GM12878 (cell line): ENCODE results near the gene KAZN. TPM values are rescaled to one million over a fixed set of nuclear protein-coding genes. Genes with fewer than 3 reads are reported as not detected.

Experiments
- ATAC-seq: fragments of 200-7000 bp; cut with Tn5 transposase; 3 replicates; pipeline ENCODE4 v1.9.1; 2020; ENCODE audit warnings: mild to moderate bottlenecking, moderate library complexity
- BruUV-seq: library from RNA; stranded (reverse); fragments of 400-500 nt; replicated peaks from 2 replicates; lab custom pipeline; 2021; lab: Mats Ljungman, UMichigan
- CTCF ChIA-PET: fragments of 300-600 bp; sonication (Branson Sonifier 250); formaldehyde crosslinking; extraction: SDS; loops from one replicate; lab custom pipeline; 2021; ENCODE audit warnings: inconsistent platforms; lab: Yijun Ruan, JAX
- POLR2A ChIA-PET: fragments of 350-600 bp; formaldehyde crosslinking; extraction: SDS; loops from one replicate; lab custom pipeline; 2021; ENCODE audit warnings: inconsistent platforms; lab: Charles Lee
- RAD21 ChIA-PET: fragments of 300-600 bp; sonication (Branson Sonifier 250); formaldehyde crosslinking; loops from one replicate; lab custom pipeline; 2023; ENCODE audit warnings: antibody characterized with exemption; ENCODE audit not compliant: unreplicated experiment; lab: Charles Lee
- SMC1A ChIA-PET: fragments of 300-600 bp; sonication (Branson Sonifier 250); formaldehyde crosslinking; loops from one replicate; lab custom pipeline; 2023; ENCODE audit not compliant: unreplicated experiment, uncharacterized antibody; lab: Charles Lee
- DNase-seq: peaks from one replicate; pipeline ENCODE4 v3.0.0-alpha.2; 2011; ENCODE audit warnings: low read depth, low spot score
- FAIRE-seq: peaks from 3 replicates; lab custom pipeline; 2011; peaks lifted over from hg19 to GRCh38; lab: Jason Lieb, UNC
- H2AFZ ChIP-seq: 2 replicates; pipeline ENCODE4 v1.6.0; 2011; ENCODE audit warnings: low read depth, low read length, control low read depth; ENCODE audit not compliant: control insufficient read depth
- H3K27ac ChIP-seq: 2 replicates; pipeline ENCODE4 v1.5.1; 2011; ENCODE audit warnings: control low read depth; ENCODE audit not compliant: control insufficient read depth, insufficient read depth
- H3K27me3 ChIP-seq, 2 experiments: replicated peaks in 1 of 2; 2 replicates each; pipeline versions ENCODE4 v1.6.0 to v1.6.1; 2011; ENCODE audit warnings: low read length in 1 of 2; ENCODE audit not compliant: control insufficient read depth in 2 of 2, insufficient read depth in 2 of 2
- H3K36me3 ChIP-seq, 2 experiments: 2 replicates each; pipeline ENCODE4 v1.5.1; 2011; ENCODE audit warnings: low read length in 1 of 2; ENCODE audit not compliant: control insufficient read depth in 2 of 2, insufficient read depth in 2 of 2
- H3K4me1 ChIP-seq: 2 replicates; pipeline ENCODE4 v1.6.1; 2011; ENCODE audit warnings: mild to moderate bottlenecking, low read length, moderate library complexity, mixed read lengths; ENCODE audit not compliant: control insufficient read depth, insufficient read depth
- H3K4me2 ChIP-seq: 2 replicates; pipeline ENCODE4 v1.6.0; 2011; ENCODE audit warnings: control low read depth; ENCODE audit not compliant: control insufficient read depth, insufficient read depth
- H3K4me3 ChIP-seq: fragments of 200-600 bp; sonication (generic); 2 replicates; pipeline ENCODE4 v1.5.1; 2016
- H3K79me2 ChIP-seq: 2 replicates; pipeline ENCODE4 v1.6.0; 2011; ENCODE audit warnings: low read length; ENCODE audit not compliant: control insufficient read depth, insufficient read depth
- H3K9ac ChIP-seq: 2 replicates; pipeline ENCODE4 v1.8.0; 2011; ENCODE audit warnings: low read length, control low read depth, mixed read lengths; ENCODE audit not compliant: control insufficient read depth, insufficient read depth
- H3K9me3 ChIP-seq: replicated peaks from 3 replicates; pipeline ENCODE4 v1.5.1; 2011; ENCODE audit warnings: mild to moderate bottlenecking, low read length; ENCODE audit not compliant: control insufficient read depth, insufficient read depth
- H4K20me1 ChIP-seq: 2 replicates; pipeline ENCODE4 v1.6.0; 2011; ENCODE audit not compliant: control insufficient read depth, insufficient read depth
- BCL11A ChIP-seq: IDR thresholded peaks from 2 replicates; pipeline ENCODE4 v1.6.1; 2011; ENCODE audit warnings: low read depth, low read length
- BCLAF1 ChIP-seq: fragments of 450-650 bp; IDR thresholded peaks from 2 replicates; pipeline ENCODE4 v1.6.1; 2017; ENCODE audit warnings: antibody characterized with exemption, mild to moderate bottlenecking, moderate library complexity
- MTA2 ChIP-seq: fragments of 450-650 bp; IDR thresholded peaks from 2 replicates; pipeline ENCODE4 v1.6.1; 2016; ENCODE audit warnings: low read depth, mild to moderate bottlenecking, moderate library complexity
- NKRF ChIP-seq: fragments of 450-650 bp; conservative IDR thresholded peaks from 2 replicates; pipeline ENCODE4 v1.6.1; 2017; ENCODE audit warnings: mild to moderate bottlenecking, moderate library complexity
- TAF1 ChIP-seq: IDR thresholded peaks from 2 replicates; pipeline ENCODE4 v1.6.1; 2011; ENCODE audit warnings: mild to moderate bottlenecking, low read depth, low read length, borderline replicate concordance
- WGBS: methylation state at CpG from one replicate; pipeline ENCODE4 v1.1.6; 2016; ENCODE audit warnings: low lambda C conversion rate; ENCODE audit not compliant: insufficient replicate concordance, insufficient coverage; ENCODE audit errors: missing lambda C conversion rate; 5-methylcytosine and 5-hydroxymethylcytosine counted together
- in situ Hi-C: fragments of 300-500 bp; cut with MboI; formaldehyde crosslinking; loops from 9 replicates; pipeline ENCODE4 v1.14.3; 2018; ENCODE audit warnings: mixed read lengths
- intact Hi-C: fragments of 100-400 bp; cut with micrococcal nuclease; formaldehyde crosslinking; loops from one replicate; pipeline ENCODE4 v1.14.2; 2022; ENCODE audit not compliant: unreplicated experiment
- polyA plus RNA-seq, 11 experiments: library from polyadenylated mRNA; depleted of rRNA in 4 of 11; unstranded in 6 of 11; stranded (reverse) in 5 of 11; fragments of >200 nt; fragmentation: Nextera tagmentation in 4 of 11; fragmentation: Illumina TruSeq in 1 of 11; extraction: Ambion mirVana in 4 of 11; extraction: Trizol in 1 of 11; gene quantifications; 1 replicate in 1 of 11; 2 replicates in 10 of 11; pipeline versions ENCODE4 v1.2.1 to v1.2.3, GENCODE V29; 2011 to 2016; ENCODE audit warnings: inconsistent platforms in 2 of 11, missing spikeins in 2 of 11, low read depth in 1 of 11
- total RNA-seq, 4 experiments: library from RNA; depleted of rRNA in 3 of 4; stranded (reverse); fragments of >200 nt in 3 of 4; fragmentation: Illumina TruSeq in 1 of 4; extraction: Trizol in 1 of 4; gene quantifications; 2 replicates each; pipeline versions ENCODE4 v1.2.1 to v1.2.3, GENCODE V29; 2013 to 2021
- TF ChIP-seq, protein P1 (sequence below): IDR thresholded peaks from 2 replicates; pipeline ENCODE4 v1.6.1; 2012; ENCODE audit warnings: low read depth, low read length, improper control_type of control experiment
- TF ChIP-seq, protein P2 (sequence below): IDR thresholded peaks from 2 replicates; pipeline ENCODE4 v1.6.1; 2012; ENCODE audit warnings: low read depth, low read length, improper control_type of control experiment

KAZN gene
- total and polyA plus RNA-seq, 10 of the 15 experiments (the other 5 are each of a cell fraction or from before 2014, with no cell fraction given): 0.72 to 4.0 (median 1.2) TPM

DNA sequence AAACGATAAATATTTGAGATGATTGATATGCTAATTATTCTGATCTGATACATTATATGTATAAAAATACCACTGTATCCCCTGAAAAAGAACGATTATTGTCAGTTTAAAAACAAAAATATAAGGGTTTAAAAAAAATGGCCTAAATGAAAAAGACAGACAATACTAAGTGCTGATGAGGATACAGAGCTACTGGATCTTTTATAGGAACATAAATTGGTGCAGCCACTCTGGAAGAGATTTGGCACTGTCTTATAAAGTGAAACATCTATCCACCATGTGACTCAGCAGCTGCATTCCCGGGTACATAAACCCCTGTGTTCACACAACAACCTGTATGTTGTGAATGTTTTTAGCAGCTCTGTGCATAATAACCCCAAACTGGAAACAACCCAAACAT, 44.2 kb downstream of the KAZN start:
- no peak overlapping the region for H3K4me3 ChIP-seq
- H3K27me3 ChIP-seq: no peaks in the 10 kb centered on the region
- WGBS: 19% methylated on average over 3 of the region's 3 CpGs
- RAD21 ChIA-PET: no interaction called here
- no peak for ATAC-seq
- no TSS peak for BruUV-seq
- no peak overlapping the region for H3K4me2 ChIP-seq
- no peaks in the 10 kb centered on the region; a peak in 1 of 4 replicates for H3K36me3 ChIP-seq
- DNase-seq: no peak
- H3K4me1 ChIP-seq: no peaks in the 10 kb centered on the region
- no peak for TF ChIP-seq NKRF
- TF ChIP-seq BCL11A: no peak
- no peak for TF ChIP-seq BCLAF1
- no peak for TF ChIP-seq TAF1
- TF ChIP-seq, protein P1, sequence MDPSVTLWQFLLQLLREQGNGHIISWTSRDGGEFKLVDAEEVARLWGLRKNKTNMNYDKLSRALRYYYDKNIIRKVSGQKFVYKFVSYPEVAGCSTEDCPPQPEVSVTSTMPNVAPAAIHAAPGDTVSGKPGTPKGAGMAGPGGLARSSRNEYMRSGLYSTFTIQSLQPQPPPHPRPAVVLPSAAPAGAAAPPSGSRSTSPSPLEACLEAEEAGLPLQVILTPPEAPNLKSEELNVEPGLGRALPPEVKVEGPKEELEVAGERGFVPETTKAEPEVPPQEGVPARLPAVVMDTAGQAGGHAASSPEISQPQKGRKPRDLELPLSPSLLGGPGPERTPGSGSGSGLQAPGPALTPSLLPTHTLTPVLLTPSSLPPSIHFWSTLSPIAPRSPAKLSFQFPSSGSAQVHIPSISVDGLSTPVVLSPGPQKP: no peak
- no peak for TF ChIP-seq MTA2
- TF ChIP-seq, protein P2, sequence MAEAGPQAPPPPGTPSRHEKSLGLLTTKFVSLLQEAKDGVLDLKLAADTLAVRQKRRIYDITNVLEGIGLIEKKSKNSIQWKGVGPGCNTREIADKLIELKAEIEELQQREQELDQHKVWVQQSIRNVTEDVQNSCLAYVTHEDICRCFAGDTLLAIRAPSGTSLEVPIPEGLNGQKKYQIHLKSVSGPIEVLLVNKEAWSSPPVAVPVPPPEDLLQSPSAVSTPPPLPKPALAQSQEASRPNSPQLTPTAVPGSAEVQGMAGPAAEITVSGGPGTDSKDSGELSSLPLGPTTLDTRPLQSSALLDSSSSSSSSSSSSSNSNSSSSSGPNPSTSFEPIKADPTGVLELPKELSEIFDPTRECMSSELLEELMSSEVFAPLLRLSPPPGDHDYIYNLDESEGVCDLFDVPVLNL: no peak
- TF ChIP-seq, all 136 proteins: peak for 0
- H3K9ac ChIP-seq: no peak overlapping the region
- H3K79me2 ChIP-seq: no peaks in the 10 kb centered on the region
- ChIA-PET CTCF (no interaction called here), SMC1A (interaction anchor here (0.9 kb wide), 1 partner anchor 18 kb away, joined by 4 read pairs; no protein-coding TSS in a partner anchor), POLR2A (no interaction called here)
- intact Hi-C loops (no loop called here), in situ Hi-C loops (no loop called here)
- FAIRE-seq: no peak
- no peaks in the 10 kb centered on the region for H4K20me1 ChIP-seq
- H2AFZ ChIP-seq: no peak overlapping the region
- no peaks in the 10 kb centered on the region; the same call in 2 of the 3 replicates for H3K9me3 ChIP-seq
- H3K27ac ChIP-seq: no peak overlapping the region
